ENCODE measurements around the gene MARCHF11. TPM values are rescaled to one million over a fixed set of nuclear protein-coding genes. Genes with fewer than 3 reads are reported as not detected.

The MARCHF11 gene
- total RNA-seq, 1 experiment from 2014 or later, result not detected

DNA sequence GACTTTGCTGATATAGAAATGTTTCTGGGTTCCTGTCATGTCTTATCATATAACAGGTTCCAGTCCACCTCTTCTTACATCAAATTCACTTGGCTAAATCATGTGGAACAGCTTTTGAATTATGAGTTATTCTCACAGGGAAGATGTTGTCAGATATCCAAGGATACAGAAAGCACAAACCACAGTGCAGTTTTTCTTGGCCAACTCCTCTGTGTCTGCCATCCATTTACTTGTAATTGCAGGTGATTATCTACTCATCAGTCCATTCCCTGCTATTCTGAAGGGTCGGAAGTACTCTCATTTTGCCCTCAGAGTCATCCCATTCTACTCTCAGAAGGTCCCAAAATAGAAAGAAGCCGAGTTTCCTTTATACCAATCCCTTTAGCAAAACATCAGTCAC is 10.0 kb downstream of the MARCHF11 start:
- H3K9me3 ChIP-seq (ENCODE audit: control insufficient read depth, insufficient read depth, low read depth, low read length), result no peaks in the 10 kb centered on the region
- no TSS peak for BruUV-seq (replicated peaks)
- ChIA-PET POLR2A (no interaction called here), CTCF (no interaction called here)
- H3K4me1 ChIP-seq (ENCODE audit: control insufficient read depth, insufficient read depth, low read length), result no peaks in the 10 kb centered on the region
- no peak overlapping the region for H3K27ac ChIP-seq (ENCODE audit: low read length)
- H3K4me3 ChIP-seq (ENCODE audit: low read depth in 2 of 2, low read length in 2 of 2), result no peak overlapping the region
- TF ChIP-seq POLR2AphosphoS5 (IDR thresholded peaks at IDR 0.05; ENCODE audit: low read depth, low read length) (no peak), REST (IDR thresholded peaks at IDR 0.05; ENCODE audit: insufficient read depth in 1 of 2, low read depth in 2 of 2, low read length in 1 of 2) (no peak), TCF7L2 (IDR thresholded peaks at IDR 0.05; ENCODE audit: low read depth, low read length) (no peak), CTCF (IDR thresholded peaks at IDR 0.05) (no peak), SIN3A (IDR thresholded peaks at IDR 0.05; ENCODE audit: borderline replicate concordance, insufficient read depth, low read depth, low read length) (no peak)
- DNase-seq (ENCODE audit: low read depth, low spot score) (no peak), ATAC-seq (no peak)
- intact Hi-C loops (cut with micrococcal nuclease; ENCODE audit: unreplicated experiment) (no loop called here), in situ Hi-C loops (cut with HindIII; ENCODE audit: low pct_unique_long_range_greater_than_20kb, low sequenced_read_pairs) (no loop called here)
- no peaks in the 10 kb centered on the region; the same call in 1 of the 2 replicates for H3K27me3 ChIP-seq (ENCODE audit: control insufficient read depth, insufficient read depth, low read length)
- no peaks in the 10 kb centered on the region for H3K36me3 ChIP-seq (ENCODE audit: control insufficient read depth, insufficient read depth, low read length)

DNA sequence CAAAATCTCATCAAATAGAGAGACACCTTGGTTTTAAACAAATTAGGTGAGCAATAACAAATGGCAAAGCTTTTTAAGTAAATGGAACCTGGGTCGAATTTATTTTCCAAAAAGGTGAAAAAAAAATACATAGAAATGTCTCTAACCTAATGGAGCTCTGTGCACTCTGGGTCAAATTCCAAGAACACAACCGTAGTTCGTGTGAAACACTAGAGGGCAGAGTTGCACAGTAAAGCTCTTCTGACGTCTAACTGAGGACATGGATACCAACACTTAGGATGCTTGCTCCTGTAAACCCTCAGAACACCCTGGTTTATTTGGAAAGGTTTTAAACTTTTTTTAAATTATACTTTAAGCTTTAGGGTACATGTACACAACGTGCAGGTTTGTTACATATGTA is 18.9 kb downstream of the MARCHF11 start:
- ATAC-seq, result peak; percentile 96
- Histone ChIP-seq H3K36me3 (ENCODE audit: control insufficient read depth, insufficient read depth, low read length) (no peaks in the 10 kb centered on the region), H3K4me3 (ENCODE audit: low read depth in 2 of 2, low read length in 2 of 2) (no peak overlapping the region), H3K27me3 (ENCODE audit: control insufficient read depth, insufficient read depth, low read length) (no peaks in the 10 kb centered on the region), H3K27ac (ENCODE audit: low read length) (no peak overlapping the region), H3K9me3 (ENCODE audit: control insufficient read depth, insufficient read depth, low read depth, low read length) (no peaks in the 10 kb centered on the region), H3K4me1 (ENCODE audit: control insufficient read depth, insufficient read depth, low read length) (no peaks in the 10 kb centered on the region)
- TF ChIP-seq REST (IDR thresholded peaks at IDR 0.05; ENCODE audit: insufficient read depth in 1 of 2, low read depth in 2 of 2, low read length in 1 of 2) (no peak), TCF7L2 (IDR thresholded peaks at IDR 0.05; ENCODE audit: low read depth, low read length) (no peak), SIN3A (IDR thresholded peaks at IDR 0.05; ENCODE audit: borderline replicate concordance, insufficient read depth, low read depth, low read length) (no peak), CTCF (IDR thresholded peaks at IDR 0.05) (peak; percentile 75), POLR2AphosphoS5 (IDR thresholded peaks at IDR 0.05; ENCODE audit: low read depth, low read length) (no peak)
- intact Hi-C loops (cut with micrococcal nuclease; ENCODE audit: unreplicated experiment), result loop anchor here (1.0 kb wide), 1 partner anchor 296 kb away; no protein-coding TSS in a partner anchor
- in situ Hi-C loops (cut with HindIII; ENCODE audit: low pct_unique_long_range_greater_than_20kb, low sequenced_read_pairs), result no loop called here
- BruUV-seq (replicated peaks), result no TSS peak
- ChIA-PET POLR2A (no interaction called here), CTCF (interaction anchor here (2.0 kb wide), 1 partner anchor 295 kb away, joined by 19 read pairs; no protein-coding TSS in a partner anchor)
- peak; percentile 51 for DNase-seq (ENCODE audit: low read depth, low spot score)

Data from Panc1 (cell line).